ENCODE results near the gene IL23A.
"Not testable (repeated sequence)": the region's sequence is repeated elsewhere in the genome, so short reads cannot be mapped to it uniquely, and the experiment has no call there.

The IL23A gene

GRCh38 chr12:56338308-56339157 lies at the start of gene IL23A:
Gene IL23A, plus strand, starts transcription at chr12:56338884. Its CDS starts 161 bp downstream, at chr12:56339045.
- no peak for DNase-seq

GRCh38 chr12:56293795-56294194 lies 44.9 kb upstream of the IL23A start:
- no peak for DNase-seq

- no peak for DNase-seq
These were observed 42.4 kb upstream of the IL23A start for GRCh38 chr12:56296295-56296694.

- DNase-seq, result no peak
These were observed 41.3 kb upstream of the IL23A start for GRCh38 chr12:56297400-56297799.

GRCh38 chr12:56298828-56299227 lies 39.9 kb upstream of the IL23A start:
- no peak for DNase-seq

GRCh38 chr12:56299308-56299852 lies 39.3 kb upstream of the IL23A start:
- DNase-seq, result peak in 1 of 2 experiments; percentile 51

- peak; percentile 97 for DNase-seq
These were observed 38.6 kb upstream of the IL23A start, which contains the start of gene CS for GRCh38 chr12:56299853-56300643. Gene CS, minus strand, starts transcription at chr12:56300330. Its CDS starts 129 bp downstream, at chr12:56300201.

GRCh38 chr12:56300644-56301464 lies 37.8 kb upstream of the IL23A start:
- DNase-seq, result no peak

GRCh38 chr12:56304276-56304675 lies 34.4 kb upstream of the IL23A start:
- no peak for DNase-seq

GRCh38 chr12:56304872-56305590 lies 33.7 kb upstream of the IL23A start:
- DNase-seq, result no peak

- no peak for DNase-seq
These were observed 31.3 kb upstream of the IL23A start for GRCh38 chr12:56307221-56307965.

GRCh38 chr12:56308714-56309113 lies 30.0 kb upstream of the IL23A start:
- DNase-seq, result no peak

- no peak for DNase-seq
These were observed 27.7 kb upstream of the IL23A start for GRCh38 chr12:56311003-56311402.

- no peak for DNase-seq
These were observed 23.4 kb upstream of the IL23A start for GRCh38 chr12:56315249-56315621.

- peak; percentile 97 to 98 for DNase-seq
These were observed 22.8 kb upstream of the IL23A start, which contains the start of gene CNPY2 for GRCh38 chr12:56315622-56316473. Gene CNPY2, minus strand, starts transcription at chr12:56315988. Its CDS starts 771 bp downstream, at chr12:56315217.

- DNase-seq, result no peak
These were observed 21.0 kb upstream of the IL23A start for GRCh38 chr12:56317675-56318074.

GRCh38 chr12:56321027-56321426 lies 17.7 kb upstream of the IL23A start:
- no peak for DNase-seq

- DNase-seq, result not testable (repeated sequence)
These were observed 17.1 kb upstream of the IL23A start for GRCh38 chr12:56321610-56322009.

- no peak for DNase-seq
These were observed 14.5 kb upstream of the IL23A start for GRCh38 chr12:56324206-56324605.

GRCh38 chr12:56326126-56326525 lies 12.6 kb upstream of the IL23A start:
- DNase-seq, result no peak

Data from SW 1271 (cell line).